GM21515 (cell line): ENCODE results near the gene CBFA2T2.

Experiments
- ATAC-seq: cut with Tn5 transposase; IDR thresholded peaks from one replicate; pipeline ENCODE4 v1.9.1; 2021; ENCODE audit not compliant: unreplicated experiment

The CBFA2T2 gene

GRCh38 chr20:33664085-33664761 lies 174.3 kb downstream of the CBFA2T2 start:
- no peak for ATAC-seq

GRCh38 chr20:33664762-33665144 lies 174.9 kb downstream of the CBFA2T2 start:
- ATAC-seq, result no peak

- ATAC-seq, result peak; percentile 60
Measured at GRCh38 chr20:33666293-33667244, 176.7 kb downstream of the CBFA2T2 start, which contains the start of gene ACTL10. Gene ACTL10, plus strand, starts transcription at chr20:33666943. Its CDS starts 555 bp downstream, at chr20:33667498.

- peak; percentile 0 for ATAC-seq
Measured at GRCh38 chr20:33667245-33667675, 177.4 kb downstream of the CBFA2T2 start.

- ATAC-seq, result peak; percentile 29
Measured at GRCh38 chr20:33667676-33668465, 178.0 kb downstream of the CBFA2T2 start.

GRCh38 chr20:33668466-33669155 lies 178.7 kb downstream of the CBFA2T2 start:
- ATAC-seq, result no peak

GRCh38 chr20:33669224-33669623 lies 179.3 kb downstream of the CBFA2T2 start:
- no peak for ATAC-seq

- ATAC-seq, result no peak
Measured at GRCh38 chr20:33669873-33670640, 180.2 kb downstream of the CBFA2T2 start.

- ATAC-seq, result no peak
Measured at GRCh38 chr20:33670715-33671499, 181.0 kb downstream of the CBFA2T2 start.

GRCh38 chr20:33671573-33672288 lies 181.8 kb downstream of the CBFA2T2 start:
- no peak for ATAC-seq

GRCh38 chr20:33672426-33673113 lies 182.7 kb downstream of the CBFA2T2 start:
- ATAC-seq, result no peak

- no peak for ATAC-seq
Measured at GRCh38 chr20:33673114-33673409, 183.2 kb downstream of the CBFA2T2 start.

GRCh38 chr20:33673410-33674293 lies 183.8 kb downstream of the CBFA2T2 start:
- peak; percentile 16 for ATAC-seq

- peak; percentile 62 for ATAC-seq
Measured at GRCh38 chr20:33674294-33675135, 184.6 kb downstream of the CBFA2T2 start, which contains the start of gene NECAB3. Gene NECAB3, minus strand, starts transcription at chr20:33674428. Its CDS starts 76 bp downstream, at chr20:33674352.

- no peak for ATAC-seq
Measured at GRCh38 chr20:33675136-33675959, 185.5 kb downstream of the CBFA2T2 start.
